A172 (cell line): Measurements from ENCODE around the gene CDK4. TPM values are rescaled to one million over a fixed set of nuclear protein-coding genes. Genes with fewer than 3 reads are reported as not detected.

ENCODE experiments used
- DNase-seq: peaks from one replicate; pipeline ENCODE4 v3.0.0-alpha.2; 2015; ENCODE audit warnings: low spot score
- total RNA-seq: library from RNA; depleted of rRNA; stranded (reverse); fragments of >200 nt; shearing (Covaris generic); gene quantifications from 2 replicates; pipeline ENCODE4 v1.2.3, GENCODE V29; 2014

The CDK4 gene
- total RNA-seq, 1 experiment from 2014 or later = 300 TPM

DNA sequence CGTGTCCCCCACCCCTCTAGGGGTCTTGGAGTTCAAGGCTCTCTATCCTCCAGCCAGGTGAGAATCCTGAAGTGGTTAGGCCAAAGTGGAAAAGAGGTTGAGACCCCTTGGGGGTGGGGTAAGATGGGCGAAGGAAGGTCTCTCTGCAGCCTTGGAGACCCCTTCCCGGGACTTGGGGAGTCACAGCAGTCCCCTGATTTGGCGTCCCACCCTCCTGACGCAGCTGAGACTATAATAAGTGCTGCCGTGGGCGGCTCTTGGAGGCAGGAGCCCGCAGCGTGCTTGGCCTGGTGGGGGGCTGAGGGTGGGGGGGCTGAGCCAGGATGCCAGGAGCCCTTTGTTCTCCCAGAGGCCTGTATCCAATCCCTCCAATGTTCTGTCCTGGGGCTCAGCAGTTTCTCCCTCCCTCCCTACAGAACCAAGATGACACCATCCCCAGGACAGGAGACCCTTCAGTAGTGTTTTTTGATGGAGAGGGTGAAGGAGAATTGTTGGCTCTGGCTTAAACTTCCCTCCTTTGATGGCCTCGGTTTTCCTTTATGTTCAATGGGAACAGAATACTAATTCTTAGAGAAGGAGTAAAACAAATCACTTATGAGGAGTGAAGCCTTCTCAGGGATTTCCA lies 12.1 kb downstream of the CDK4 start:
- no peak for DNase-seq

DNA sequence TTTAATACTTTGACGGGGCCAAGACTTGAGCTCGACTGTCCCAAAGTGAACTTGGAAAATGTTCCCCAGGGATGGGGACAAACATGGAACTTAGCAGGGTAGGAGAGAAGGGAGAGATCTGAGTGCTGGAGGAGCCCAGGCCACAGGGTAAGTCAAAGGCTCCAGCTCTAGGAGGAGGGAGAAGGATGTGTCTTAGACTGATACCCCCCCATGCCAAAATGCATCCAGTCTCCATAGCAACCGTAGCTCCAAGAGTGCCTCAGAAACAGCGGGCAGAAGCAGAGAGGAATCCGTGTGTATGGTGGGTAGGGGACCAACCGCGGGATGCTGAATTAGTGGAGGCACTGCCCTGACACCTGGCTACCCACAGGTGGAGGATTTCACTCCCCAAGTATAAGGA lies 12.7 kb downstream of the CDK4 start:
- DNase-seq = no peak

DNA sequence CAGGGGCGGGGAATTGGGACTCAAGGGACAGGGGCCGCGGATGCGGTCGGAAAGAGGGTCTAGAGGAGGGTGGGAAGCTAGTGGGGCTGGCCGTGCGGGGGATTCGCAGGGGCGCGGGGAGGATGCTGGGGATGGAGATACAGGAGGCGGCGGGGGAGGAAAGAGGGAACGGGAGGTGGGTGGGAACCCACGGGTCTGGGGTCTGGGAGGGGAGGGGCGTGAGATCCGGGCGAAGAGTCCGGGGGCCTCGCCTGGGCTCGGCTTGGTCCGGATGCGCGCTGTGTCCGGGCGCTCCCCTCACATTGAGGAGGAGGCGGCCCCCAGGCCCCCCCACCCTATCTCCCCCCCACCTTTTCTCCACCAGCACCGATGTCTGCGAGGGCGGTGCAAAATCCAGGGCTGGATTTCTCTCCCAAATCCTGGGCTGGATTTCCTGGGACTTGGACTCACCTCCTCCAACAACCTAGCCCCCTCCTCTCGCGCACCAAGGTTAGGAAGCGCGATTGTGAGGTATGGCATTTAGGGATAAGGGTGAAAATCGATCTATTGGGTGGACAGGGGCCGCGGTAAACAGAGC lies 13.4 kb downstream of the CDK4 start, which contains the start of gene AGAP2:
TSS of gene AGAP2 (minus strand) at position 82 of the 577 bp plus-strand sequence. CDS start 496 bp downstream, outside the sequence.
- no peak for DNase-seq

DNA sequence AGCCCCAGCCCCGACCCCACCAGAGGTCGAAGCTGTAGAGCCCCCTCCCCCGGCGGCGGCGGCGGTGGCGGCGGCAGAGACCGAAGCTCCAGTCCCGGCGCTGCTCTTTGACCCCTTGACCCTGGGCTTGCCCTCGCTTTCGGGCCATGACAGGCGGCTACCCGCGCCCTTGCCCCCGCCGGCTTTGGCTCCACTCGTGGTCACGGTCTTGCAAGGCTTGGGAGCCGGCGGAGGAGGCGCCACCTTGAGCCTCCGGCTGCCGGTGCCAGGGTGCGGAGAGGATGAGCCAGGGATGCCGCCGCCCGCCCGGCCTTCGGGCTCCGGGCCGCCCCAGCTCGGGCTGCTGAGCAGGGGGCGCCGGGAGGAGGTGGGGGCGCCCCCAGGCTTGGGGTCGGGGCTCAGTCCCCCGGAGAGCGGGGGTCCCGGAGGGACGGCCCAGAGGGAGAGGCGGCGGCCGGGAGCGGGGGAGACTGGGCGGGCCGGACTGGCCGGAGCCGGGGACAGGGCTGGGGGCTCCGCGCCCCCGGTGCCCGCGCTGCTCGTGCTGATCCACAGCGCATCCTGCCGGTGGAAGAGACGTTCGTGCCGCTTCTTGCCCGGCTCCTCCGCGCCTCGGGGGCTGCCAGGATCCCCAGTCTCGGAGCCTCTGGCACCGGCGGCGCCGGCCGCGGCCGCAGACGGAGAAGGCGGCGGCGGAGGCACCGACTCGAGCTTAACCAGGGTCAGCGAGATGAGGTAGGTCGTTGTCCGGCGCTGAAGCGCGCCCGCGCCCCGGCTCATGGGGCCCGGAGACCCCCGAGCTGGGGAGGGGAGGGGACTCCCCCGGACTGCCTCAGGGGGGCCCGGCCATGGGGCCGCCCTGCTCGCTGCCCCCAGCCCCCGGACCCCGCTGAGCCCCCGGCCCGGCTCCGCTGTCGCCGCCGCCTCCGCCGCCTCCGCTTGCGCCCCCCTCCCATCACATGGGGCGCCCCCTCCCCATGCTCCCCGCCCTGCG lies 14.3 kb downstream of the CDK4 start:
- DNase-seq = no peak

DNA sequence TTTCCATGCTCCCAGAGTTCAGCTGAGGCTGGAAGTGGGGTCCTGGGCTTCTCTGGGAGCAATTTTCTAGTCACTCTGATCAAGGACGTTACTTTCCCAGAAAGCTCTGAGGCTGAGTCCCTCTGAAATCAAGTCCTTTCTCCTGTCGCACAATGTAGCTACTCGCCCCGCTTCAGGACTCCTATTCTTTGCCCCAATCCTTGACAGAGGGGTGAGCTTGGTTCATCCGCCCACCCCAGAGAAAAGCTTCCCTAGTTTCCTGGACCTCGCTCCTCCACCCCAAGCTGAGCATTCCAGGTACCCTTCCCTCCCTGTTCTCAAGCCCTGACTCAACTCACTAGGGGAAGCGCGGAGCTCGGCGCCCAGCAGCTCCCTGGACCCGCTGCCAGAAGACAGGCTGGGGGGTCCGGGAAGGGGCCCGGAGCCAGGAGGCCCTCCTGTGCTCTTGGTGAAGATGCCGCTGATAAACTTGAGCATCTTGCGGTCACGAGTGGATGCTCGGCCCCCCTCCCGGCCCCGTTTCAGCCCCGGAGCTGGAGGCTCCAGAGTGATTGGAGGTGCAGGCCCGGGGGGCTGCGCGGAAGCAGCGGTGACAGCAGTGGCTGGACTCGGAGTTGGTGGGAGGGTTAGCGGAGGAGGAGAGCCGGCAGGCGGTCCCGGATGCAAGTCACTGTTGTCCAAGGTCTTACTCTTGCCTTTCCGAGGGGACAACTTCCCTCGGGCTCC lies 15.2 kb downstream of the CDK4 start:
- DNase-seq = no peak

DNA sequence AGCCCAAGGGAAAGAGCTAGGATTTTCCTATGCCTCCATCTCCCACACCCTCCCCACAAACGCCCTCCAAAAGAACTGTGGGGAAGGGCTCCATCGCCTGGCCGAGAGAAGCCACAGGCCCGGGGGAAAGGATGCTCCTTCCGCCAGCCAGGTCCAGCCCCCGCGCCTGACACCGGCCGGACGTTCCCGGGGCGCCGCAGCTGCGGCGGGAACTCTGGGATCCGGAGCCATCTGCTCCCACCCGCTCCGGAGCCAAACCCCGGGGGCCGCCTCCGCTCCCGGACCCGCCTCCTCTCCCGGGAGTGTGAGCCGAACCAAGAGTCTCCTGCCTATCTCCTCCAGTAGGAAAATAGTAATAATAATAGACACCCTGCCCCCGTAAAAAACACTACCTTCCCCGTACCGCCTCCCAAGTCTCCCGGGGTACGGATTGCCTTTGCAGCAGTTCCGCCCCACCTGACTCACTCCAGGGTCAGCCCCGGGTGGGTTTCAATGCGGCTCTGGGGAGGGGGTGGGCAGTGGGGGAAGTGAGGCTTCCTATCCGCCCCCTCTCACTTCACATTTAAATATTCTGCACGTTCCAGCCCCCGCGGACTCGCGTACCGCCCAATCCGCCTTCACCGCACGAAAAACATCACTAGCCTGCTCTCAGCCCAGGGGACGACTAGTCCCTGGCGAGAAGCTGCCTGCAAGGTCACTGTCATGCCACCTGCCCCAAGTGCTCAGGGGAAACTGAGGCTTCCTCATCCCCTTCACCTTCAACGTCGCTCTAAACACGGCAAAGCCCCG lies 16.0 kb downstream of the CDK4 start:
- DNase-seq = peak; percentile 27

DNA sequence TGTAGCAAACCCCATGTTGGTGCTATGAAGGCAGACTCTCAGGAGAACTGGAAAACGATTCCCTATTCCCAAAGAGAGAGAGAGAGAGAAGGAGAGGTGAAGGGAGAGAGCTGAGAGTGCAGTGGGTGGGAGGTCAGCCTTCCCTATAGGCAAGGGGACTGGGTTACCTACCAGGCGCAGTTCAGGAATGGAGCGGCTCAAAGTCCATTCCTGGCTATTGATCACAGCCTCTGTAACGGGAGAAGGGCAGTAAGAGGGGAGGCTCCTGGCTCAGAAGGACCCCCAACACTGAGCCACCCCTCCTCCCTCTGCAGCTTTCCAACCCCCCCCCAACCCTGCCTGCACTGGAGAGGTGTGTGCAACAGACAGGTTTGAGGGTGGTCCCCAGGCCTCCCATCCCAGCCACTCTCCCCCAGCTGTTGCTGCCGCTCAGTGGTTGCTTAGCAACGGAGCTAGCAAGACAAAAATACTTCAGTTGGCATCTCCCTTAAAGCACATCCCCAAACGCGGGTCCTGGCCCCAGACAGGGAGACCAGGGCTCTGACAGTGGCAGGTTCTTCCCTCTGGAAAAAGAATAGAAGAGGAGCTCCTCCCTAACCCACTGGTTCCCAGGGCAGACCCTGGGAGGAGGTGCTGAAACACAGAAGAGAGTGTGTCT lies 16.8 kb downstream of the CDK4 start:
- DNase-seq = no peak

DNA sequence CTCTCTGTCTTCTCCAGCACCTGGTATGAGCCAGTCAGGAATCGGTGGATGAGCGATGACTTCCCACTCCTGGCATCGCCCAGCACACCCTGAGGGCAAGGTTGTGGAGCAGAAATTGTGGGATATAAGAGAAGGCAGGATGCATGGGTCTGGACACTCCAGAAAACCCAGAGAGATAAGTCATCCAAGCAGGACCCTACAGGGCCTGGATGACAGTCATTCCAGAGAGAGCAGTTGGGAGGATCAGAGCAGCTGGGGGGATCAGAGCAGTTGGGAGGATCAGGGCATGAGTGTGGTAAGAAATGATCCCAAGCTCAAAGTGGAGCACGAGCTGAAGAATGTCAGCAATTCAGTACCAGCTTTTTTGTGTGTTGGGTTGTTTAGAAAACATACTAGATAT lies 17.5 kb downstream of the CDK4 start:
- no peak for DNase-seq

DNA sequence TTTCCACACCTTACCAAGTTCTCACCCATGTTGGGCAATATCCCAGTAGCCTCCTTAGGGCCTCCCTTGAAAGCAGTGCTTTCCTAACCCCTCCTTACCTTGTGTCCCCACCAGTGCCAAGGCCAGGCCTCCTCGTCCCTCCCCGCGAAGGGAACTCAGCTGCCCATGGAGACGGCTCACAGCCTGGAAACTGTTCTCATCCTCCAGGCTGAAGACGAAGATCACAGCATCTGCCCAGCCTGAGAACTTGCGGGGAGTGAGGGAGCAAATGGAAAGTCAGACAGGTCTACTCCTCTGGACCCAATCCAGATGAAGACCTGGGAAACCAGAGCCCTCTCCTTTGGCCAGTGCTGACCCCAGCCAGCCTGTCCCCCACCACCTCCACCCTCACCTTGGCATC lies 18.2 kb downstream of the CDK4 start:
- DNase-seq = no peak

DNA sequence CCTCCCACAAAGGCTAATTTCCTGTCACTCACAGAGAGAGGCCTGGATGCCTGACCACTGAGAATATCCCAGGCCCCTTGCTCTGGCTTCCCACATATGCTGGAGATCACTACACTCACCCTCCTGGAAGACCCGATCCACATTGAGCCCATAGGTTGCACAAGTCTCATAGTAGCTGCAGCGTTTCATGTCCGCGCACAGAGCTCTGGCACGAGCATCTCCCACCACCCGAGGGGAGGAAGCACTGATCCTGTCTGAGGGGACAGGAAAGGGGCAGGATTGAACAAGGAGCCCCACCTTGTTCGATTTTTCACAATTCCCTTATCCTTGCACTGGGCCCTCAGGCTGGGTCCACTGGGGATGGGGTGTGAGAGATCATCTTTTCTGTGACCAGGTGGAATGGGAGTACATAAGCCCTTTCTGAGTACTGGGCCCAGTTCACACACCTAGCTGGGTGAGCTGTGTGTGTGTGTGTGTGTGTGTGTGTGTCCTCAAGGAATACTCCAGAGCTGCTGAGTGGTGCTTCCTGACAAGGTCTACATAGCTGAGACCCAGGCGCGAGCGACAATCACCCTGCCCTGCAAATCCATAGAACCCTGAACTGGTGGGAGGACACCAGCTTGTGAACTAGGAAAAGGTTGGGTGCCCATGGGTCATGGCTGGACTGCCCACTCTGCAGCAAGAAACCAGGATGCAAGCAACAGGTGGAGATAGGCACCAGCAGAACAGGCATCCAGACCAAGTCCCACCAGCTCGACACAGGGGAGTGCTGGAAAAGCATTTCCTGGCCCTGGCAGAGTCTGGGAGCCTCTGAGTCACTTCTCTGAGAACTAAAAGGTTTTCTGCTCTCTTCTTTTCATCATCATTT lies 19.1 kb downstream of the CDK4 start:
- no peak for DNase-seq

DNA sequence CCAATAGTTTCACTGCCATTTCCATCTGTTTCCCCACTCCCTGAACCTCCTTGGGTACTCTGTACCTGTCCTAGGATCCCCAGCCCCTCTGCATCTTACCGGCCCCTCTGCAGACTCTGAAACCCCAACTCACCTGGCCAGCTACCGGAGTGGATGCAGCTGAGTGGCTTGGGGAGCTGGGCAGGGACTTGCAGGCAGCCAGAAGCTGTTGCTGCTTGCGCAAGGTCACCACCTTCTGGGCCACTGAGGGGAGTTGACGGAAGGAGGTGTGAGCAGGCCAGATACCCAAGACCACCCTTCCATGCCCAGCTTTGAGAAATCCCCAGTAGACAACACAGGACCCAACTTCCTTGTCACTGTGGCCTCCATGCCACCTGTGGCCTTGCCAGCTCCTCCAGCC lies 19.8 kb downstream of the CDK4 start:
- no peak for DNase-seq

DNA sequence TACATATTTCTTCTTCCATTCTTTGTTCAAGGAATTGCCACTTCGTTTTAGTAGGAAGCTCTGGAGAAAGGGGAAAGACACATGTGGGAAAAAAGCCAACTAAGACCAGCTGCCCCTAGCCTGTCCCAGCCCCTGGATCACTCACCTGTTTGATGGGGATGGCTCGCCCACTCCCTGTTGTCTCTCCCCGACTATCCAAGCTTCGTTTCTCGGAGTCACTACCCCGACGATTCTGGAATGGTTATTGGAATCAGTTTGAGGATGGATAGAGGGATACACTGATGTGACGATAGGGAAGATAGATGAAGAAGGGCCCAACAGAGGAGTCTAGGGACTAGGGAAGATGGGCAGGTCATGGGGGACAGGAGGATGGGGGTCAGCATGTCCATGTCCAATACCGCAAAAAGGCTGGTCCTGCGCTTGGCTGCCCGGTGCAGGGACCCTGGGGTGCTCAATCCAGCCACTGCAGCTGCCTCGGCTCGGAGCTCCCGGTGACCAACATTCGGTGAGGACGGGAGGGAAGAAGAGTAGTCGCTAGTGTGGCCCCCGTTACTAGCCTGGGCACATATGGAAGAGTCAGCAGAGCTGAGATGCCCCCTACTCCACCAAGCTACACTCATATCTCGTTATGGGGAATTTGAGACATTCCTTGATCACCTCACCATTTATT lies 20.6 kb downstream of the CDK4 start:
- DNase-seq = no peak

DNA sequence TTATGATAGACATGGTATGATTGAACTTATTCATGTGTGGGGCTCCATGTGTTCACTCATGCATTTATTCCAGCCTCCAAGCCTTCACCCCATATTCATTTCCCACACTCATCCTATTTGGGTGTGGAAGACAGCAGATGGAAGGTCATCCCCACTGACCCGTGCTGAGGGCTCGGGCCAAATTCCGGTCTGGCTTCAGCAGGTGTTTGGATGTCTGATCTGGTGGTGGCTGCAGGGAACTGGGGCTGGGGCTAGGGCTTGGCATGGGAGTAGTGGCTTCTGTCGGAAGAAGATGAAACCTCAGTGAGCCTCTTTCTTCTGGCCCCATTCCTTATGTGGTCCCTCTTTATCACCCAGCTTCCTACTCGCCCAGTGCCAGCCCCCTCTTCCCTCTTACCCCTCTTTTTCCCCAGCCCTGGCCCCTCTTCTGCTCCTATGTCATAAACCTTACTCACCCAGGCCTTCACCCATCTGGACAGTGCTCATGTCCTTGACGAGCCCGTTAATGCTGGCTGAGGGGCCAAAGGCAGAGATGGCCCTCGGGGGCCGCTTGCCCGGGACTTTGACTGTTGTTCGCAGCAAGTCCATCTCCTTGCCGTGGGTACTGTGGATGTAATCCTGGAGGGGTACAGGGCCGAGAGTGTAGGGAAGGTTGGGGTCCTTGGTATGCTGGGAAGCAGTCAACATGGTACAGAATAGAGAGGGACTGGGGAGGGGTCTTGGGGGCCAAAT lies 21.6 kb downstream of the CDK4 start:
- no peak for DNase-seq

DNA sequence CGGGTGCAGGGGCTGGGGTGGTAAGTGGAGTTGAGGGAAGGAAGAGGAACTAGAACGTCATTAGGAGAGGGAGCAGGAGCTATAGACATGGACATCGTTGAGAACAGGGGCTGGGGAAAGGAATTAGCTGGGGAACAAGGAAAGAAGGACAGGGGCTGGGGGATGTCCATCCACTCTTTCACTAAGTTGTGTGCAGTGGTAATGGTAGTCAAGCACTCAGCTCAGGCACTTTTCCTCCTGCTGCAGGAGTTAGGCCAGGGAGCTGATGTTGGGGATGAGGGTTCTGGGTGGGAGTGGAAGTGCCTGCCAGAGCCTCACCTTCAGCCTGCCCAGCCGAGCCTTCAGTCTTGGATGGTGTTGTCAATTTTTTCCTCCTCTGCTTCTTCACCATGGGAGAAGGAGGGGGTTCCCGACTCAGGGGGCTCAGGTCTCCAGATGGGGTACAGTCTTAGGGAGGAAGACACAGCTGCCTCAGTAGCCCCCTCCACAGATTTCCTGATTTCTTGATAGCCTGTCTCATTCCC lies 22.7 kb downstream of the CDK4 start:
- DNase-seq = no peak

DNA sequence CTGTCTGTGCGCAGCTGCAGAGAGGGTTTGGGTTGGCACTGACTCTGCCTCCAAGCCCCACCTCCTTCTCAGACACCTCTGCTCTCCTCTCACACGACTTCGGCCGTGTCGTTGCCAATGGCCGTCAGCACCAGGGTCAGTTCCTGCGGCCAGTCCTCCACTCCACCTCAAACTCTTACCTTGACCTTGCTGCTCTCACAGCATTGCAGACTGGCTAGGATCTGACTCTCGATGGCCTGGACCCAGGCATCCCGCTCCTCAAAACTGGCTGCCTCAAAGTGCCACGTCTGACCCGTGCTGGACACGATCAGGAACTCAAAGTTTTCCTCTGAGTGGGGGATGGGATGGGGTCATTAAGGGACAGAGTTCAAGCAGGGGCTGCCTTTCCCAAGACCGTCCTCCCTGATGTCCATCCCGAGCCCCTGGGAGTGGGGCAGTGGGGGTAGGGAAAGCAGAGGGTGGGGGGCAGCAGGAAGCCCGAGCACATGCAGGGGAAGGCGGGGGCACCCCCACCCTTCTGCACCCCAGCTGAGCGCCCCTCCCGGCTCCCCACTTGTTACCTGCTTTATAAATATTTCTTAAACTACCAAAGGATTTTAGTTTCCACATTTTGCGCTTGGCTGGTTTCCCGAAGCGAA lies 24.2 kb downstream of the CDK4 start:
- DNase-seq = no peak

DNA sequence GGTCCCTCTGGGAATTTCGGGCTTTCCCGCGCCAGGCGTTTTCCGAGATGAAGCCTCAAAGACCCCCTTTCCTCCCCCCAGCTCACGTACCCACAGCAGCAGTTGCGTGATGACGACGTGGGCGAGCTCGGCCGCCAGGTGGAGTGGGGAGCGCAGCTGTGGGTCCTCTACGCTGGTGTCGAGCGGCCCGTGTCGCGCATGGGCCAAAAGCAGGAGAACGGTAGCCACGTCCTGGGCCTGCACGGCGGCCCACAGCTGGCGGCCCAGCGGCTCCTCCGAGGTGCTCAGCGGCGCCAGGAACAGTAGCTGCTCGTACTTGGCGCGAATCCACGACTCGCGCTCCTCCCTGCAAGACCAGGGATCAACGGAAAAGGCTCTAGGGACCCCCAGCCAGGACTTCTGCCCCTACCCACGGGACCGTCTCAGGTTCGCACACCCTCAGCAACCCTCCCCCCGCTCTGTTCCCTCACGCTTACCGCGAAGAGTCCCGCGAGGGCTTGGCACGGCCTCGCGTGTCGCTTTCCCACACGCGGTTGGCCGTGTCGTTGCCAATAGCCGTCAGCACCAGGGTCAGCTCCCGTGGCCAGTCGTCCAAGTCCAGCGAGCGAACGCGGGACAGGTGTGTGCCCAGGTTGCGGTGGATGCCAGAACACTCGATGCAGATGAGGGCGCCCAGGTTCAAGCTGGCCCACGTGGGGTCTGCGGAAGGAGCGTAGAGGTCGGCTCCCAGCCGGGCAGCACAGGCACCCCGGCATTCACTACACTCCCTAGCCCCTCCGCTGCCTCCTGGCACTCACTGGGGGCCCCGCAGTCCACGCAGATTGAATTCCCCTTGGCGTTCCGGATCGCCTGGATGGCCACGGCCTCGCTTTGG lies 25.0 kb downstream of the CDK4 start:
- no peak for DNase-seq
